GM12874 (cell line): ENCODE data around the gene UBXN1.

Source experiments
- TF ChIP-seq, protein P1 (sequence below): IDR thresholded peaks from 2 replicates; pipeline ENCODE4 v1.5.1; 2011; ENCODE audit warnings: low read depth, mild to moderate bottlenecking, control low read depth, low read length, moderate library complexity; ENCODE audit not compliant: insufficient read depth

UBXN1 gene

DNA sequence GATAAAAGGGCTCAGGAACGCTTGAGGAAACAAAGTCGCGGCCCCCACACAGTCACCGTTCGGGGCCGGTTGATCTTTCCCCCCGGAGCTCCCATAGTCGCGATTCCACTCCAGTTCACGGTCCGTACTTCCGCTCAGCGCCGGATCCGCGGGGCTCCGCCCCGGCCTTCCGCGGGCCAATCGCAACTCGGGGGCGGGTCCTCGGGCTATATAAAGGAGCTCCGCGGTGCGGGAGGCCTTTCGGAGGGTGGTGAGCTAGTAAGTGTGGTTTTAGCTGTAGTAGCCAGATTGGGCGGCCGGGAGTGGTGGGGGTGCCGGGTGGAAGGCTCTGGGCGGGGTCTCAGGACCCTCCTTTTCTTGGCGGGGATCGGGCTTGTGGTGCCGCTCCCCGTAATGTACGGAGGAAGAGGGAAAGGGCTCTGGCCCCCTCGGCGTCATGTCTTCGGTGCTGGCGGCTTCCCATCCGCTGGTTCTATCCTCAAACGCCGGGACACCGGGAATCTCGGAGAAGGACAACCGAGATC is 13.7 kb downstream of the UBXN1 start, which contains the start of the genes C11orf98 and CSKMT:
Gene C11orf98, minus strand, starts transcription at position 136 of the 524 bp plus-strand sequence. Its CDS starts 41 bp downstream, at position 95.
Gene CSKMT, plus strand, starts transcription at position 238 of the 524 bp plus-strand sequence. CDS start 568 bp downstream, outside the sequence.
- TF ChIP-seq, protein P1, sequence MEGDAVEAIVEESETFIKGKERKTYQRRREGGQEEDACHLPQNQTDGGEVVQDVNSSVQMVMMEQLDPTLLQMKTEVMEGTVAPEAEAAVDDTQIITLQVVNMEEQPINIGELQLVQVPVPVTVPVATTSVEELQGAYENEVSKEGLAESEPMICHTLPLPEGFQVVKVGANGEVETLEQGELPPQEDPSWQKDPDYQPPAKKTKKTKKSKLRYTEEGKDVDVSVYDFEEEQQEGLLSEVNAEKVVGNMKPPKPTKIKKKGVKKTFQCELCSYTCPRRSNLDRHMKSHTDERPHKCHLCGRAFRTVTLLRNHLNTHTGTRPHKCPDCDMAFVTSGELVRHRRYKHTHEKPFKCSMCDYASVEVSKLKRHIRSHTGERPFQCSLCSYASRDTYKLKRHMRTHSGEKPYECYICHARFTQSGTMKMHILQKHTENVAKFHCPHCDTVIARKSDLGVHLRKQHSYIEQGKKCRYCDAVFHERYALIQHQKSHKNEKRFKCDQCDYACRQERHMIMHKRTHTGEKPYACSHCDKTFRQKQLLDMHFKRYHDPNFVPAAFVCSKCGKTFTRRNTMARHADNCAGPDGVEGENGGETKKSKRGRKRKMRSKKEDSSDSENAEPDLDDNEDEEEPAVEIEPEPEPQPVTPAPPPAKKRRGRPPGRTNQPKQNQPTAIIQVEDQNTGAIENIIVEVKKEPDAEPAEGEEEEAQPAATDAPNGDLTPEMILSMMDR, result no peak

GRCh38 chr11:62664405-62665074 is 14.3 kb downstream of the UBXN1 start:
- TF ChIP-seq, protein P1, result no peak

DNA sequence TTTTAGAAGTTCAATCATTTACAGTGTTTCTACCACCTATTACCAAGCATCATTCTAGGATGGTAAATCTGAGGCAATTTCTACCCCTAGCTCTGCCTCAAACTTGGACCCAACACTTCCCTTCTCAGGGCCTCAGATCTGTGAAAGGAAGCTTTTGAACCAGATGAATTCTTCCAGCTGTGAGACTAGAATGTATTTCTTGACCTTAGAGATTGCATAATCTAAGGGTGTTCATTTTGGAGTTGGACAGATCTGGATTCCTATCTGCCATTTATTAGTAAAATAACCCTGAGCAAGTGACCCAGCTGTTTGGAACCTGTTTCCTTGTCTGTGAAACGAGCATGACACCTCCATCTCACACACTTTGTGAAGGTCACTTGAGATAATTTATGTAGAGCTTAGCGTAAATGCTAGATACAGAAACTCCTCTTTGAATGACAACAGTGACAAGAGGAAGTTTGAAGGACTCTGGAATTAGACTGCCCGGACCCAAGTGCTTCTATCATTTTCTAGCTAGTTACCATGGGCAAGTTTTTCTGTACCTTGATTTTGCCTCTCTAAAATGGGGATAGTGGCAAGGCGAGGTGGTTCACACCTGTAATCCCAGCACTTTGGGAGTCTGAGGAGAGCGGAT is 22.0 kb downstream of the UBXN1 start:
- TF ChIP-seq, protein P1, result no peak

DNA sequence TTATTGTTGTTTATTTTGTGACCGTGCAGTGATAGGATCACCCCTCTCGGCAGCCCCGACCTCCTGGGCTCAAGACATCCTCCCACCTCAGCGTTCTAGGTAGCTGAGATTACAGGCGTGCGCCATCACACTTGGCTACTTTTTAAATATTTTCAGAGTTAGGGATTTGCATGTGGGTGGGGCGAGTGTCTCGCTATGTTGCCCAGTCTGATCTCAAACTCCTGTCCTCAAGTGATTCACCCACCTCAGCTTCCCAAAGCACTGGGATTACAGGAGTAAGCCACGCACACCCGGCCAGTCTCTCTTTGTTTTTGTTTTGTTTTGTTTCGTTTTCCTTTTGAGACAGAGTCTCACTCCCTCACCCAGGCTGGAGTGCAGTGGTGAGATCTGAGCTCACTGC is 24.6 kb downstream of the UBXN1 start:
- TF ChIP-seq, protein P1, result no peak

GRCh38 chr11:62652161-62653006 is 26.5 kb downstream of the UBXN1 start:
- TF ChIP-seq, protein P1, result no peak

DNA sequence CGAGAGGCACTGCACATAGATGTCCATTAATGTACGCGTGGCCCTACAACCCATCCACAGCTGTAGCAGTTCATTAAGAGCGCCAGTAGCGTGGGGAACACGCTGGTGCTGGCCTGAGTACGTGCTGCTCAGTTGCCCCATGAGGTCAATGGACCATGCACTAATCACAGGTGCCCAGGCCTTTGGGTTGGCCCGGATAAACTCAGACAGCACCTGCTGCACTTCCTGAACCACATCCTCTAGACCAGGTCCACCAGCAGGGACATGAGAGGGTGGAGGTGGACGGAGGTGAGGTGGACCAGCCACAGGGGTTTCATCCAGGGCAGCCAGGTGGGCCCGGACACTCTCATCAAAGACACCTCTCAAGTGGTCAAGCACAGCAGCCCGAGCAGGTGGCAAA is 29.4 kb downstream of the UBXN1 start:
- TF ChIP-seq, protein P1, result no peak

DNA sequence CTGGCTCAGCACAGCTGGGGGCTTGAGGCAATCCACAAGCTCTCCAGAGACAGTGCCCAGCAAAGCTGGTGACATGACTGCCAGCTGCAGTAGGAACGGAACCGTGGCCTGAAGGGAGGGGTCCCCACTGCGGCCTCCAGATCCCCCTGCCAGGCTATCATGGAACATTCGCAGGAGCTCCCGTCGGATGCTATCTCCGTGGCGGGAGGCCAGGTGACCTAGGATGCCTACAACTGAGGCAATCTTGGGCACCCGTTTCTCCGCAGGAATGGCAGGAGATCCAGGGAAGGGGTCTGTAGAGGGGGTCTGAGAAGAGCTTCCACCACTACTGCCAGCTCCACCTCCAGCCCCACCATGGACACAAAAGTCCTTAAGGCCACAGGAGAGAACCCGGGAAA is 29.9 kb downstream of the UBXN1 start:
- TF ChIP-seq, protein P1, result no peak
